Lung (tissue), 12 donors: ENCODE measurements around the gene ASCC3. TPM values are rescaled to one million over a fixed set of nuclear protein-coding genes. Genes with fewer than 3 reads are reported as not detected.

Source experiments
- ATAC-seq: fragments of 200-7000 bp; cut with Tn5 transposase; one replicate; pipeline ENCODE4 v1.9.1; 2020; ENCODE audit warnings: moderate number of reproducible peaks; ENCODE audit not compliant: insufficient read depth, low FRiP score
- DNase-seq, 3 donors: peaks; one replicate each; pipeline ENCODE4 v3.0.0-alpha.2; 2013 to 2017
- H3K27ac ChIP-seq, 2 donors: one replicate each; pipeline ENCODE4 v1.5.1; 2013; ENCODE audit warnings: mild to moderate bottlenecking in 2 of 2, moderate library complexity in 2 of 2, control low read depth in 1 of 2, inconsistent platforms in 1 of 2, low read depth in 1 of 2, low read length in 1 of 2
- H3K27me3 ChIP-seq, 3 donors: one replicate each; pipeline ENCODE4 v1.5.1; 2013; ENCODE audit warnings: low read length in 2 of 3; ENCODE audit not compliant: control insufficient read depth in 3 of 3, insufficient read depth in 3 of 3
- H3K36me3 ChIP-seq, 4 donors: one replicate each; pipeline ENCODE4 v1.5.1; 2013; ENCODE audit warnings: low read length in 4 of 4, mild to moderate bottlenecking in 1 of 4, moderate library complexity in 1 of 4; ENCODE audit not compliant: control insufficient read depth in 4 of 4, insufficient read depth in 4 of 4
- H3K4me1 ChIP-seq, 5 donors: one replicate each; pipeline ENCODE4 v1.5.1; 2013; ENCODE audit warnings: low read length in 5 of 5, mild to moderate bottlenecking in 2 of 5, moderate library complexity in 1 of 5; ENCODE audit not compliant: control insufficient read depth in 5 of 5, insufficient read depth in 5 of 5
- H3K4me3 ChIP-seq: one replicate; pipeline ENCODE4 v1.5.1; 2013; ENCODE audit warnings: mild to moderate bottlenecking, control low read depth, moderate library complexity
- H3K9ac ChIP-seq, 2 donors: one replicate each; pipeline ENCODE4 v1.5.1; 2013; ENCODE audit warnings: low read length in 2 of 2, control low read depth in 1 of 2; ENCODE audit not compliant: insufficient read depth in 1 of 2
- H3K9me3 ChIP-seq, 4 donors: one replicate each; pipeline ENCODE4 v1.5.1; 2013; ENCODE audit warnings: low read length in 3 of 4, mild to moderate bottlenecking in 1 of 4, moderate library complexity in 1 of 4; ENCODE audit not compliant: control insufficient read depth in 4 of 4, insufficient read depth in 3 of 4
- CTCF ChIP-seq: IDR thresholded peaks from 2 replicates; pipeline ENCODE4 v1.5.1; 2012; ENCODE audit warnings: mild to moderate bottlenecking; ENCODE audit errors: control extremely low read depth, extremely low read depth
- WGBS, 2 donors: extraction: QIAGEN DNeasy Blood & Tissue Kit; methylation state at CpG; one replicate each; pipeline ENCODE4 v1.1.7; 2013; 5-methylcytosine and 5-hydroxymethylcytosine counted together
- polyA plus RNA-seq, 2 donors: library from polyadenylated mRNA; stranded (reverse); fragments of 200-250 nt; gene quantifications; one replicate each; pipeline ENCODE4 v1.2.1, GENCODE V29; 2013
- total RNA-seq, 2 donors: library from RNA; depleted of rRNA in 1 of 2; stranded (reverse); fragments of >200 nt in 1 of 2; gene quantifications; one replicate each; pipeline ENCODE4 v1.2.1, GENCODE V29; 2014 to 2021
- donor health status: control.
- donor health status: control.
- donor health status: Bipolar disorder and iron deficiency.
- donor health status: healthy.
- donor health status: DM: yes; HTN: yes; CAD: no.

The ASCC3 gene
- total and polyA plus RNA-seq, 4 donors, result 5.3 to 49.2 (median 22.0) TPM

- Histone ChIP-seq H3K4me3 (no peak overlapping the region), H3K27ac (no peak overlapping the region), H3K9ac (no peak overlapping the region), H3K9me3 (peaks cover 0 to 3% (median 0%) of the 10 kb centered on the region in 4 donors), H3K4me1 (peaks cover 0 to 2% (median 0%) of the 10 kb centered on the region in 5 donors), H3K36me3 (peaks cover 0 to 4% (median 0%) of the 10 kb centered on the region in 4 donors), H3K27me3 (no peaks in the 10 kb centered on the region)
- no peak for TF ChIP-seq CTCF
- no peak for ATAC-seq
- 92 to 97% methylated on average over 2 of the region's 2 CpGs for WGBS, 2 donors
- no peak for DNase-seq
Measured at GRCh38 chr6:100818066-100818465, 63.1 kb downstream of the ASCC3 start.

GRCh38 chr6:100810015-100810414, 71.1 kb downstream of the ASCC3 start:
- no peak for DNase-seq
- Histone ChIP-seq H3K9ac (no peak overlapping the region), H3K4me3 (no peak overlapping the region), H3K4me1 (no peaks in the 10 kb centered on the region), H3K27ac (no peak overlapping the region), H3K36me3 (peaks cover 0 to 4% (median 1%) of the 10 kb centered on the region in 4 donors), H3K9me3 (no peaks in the 10 kb centered on the region), H3K27me3 (no peaks in the 10 kb centered on the region)
- 92 to 96% methylated on average over 2 of the region's 2 CpGs for WGBS, 2 donors
- no peak for ATAC-seq
- no peak for TF ChIP-seq CTCF

- Histone ChIP-seq H3K9me3 (no peaks in the 10 kb centered on the region), H3K27me3 (no peaks in the 10 kb centered on the region), H3K9ac (no peak overlapping the region), H3K4me1 (no peaks in the 10 kb centered on the region), H3K36me3 (peaks cover 0 to 4% (median 1%) of the 10 kb centered on the region in 4 donors), H3K27ac (no peak overlapping the region), H3K4me3 (no peak overlapping the region)
- no peak for TF ChIP-seq CTCF
- ATAC-seq (no peak), DNase-seq (no peak)
- 98 to 100% methylated on average over 1 of the region's 1 CpG for WGBS, 2 donors
Measured at GRCh38 chr6:100809346-100809745, 71.8 kb downstream of the ASCC3 start.

- ATAC-seq, result no peak
- Histone ChIP-seq H3K9ac (no peak overlapping the region), H3K27ac (no peak overlapping the region), H3K4me1 (no peaks in the 10 kb centered on the region), H3K4me3 (no peak overlapping the region), H3K27me3 (no peaks in the 10 kb centered on the region), H3K36me3 (peaks cover 0 to 4% (median 1%) of the 10 kb centered on the region in 4 donors), H3K9me3 (no peaks in the 10 kb centered on the region)
- 94 to 96% methylated on average over 3 of the region's 3 CpGs for WGBS, 2 donors
- no peak for TF ChIP-seq CTCF
- no peak for DNase-seq
Measured at GRCh38 chr6:100808638-100809275, 72.4 kb downstream of the ASCC3 start.
